ENCODE data around the gene SHROOM2.

SHROOM2 gene

DNA sequence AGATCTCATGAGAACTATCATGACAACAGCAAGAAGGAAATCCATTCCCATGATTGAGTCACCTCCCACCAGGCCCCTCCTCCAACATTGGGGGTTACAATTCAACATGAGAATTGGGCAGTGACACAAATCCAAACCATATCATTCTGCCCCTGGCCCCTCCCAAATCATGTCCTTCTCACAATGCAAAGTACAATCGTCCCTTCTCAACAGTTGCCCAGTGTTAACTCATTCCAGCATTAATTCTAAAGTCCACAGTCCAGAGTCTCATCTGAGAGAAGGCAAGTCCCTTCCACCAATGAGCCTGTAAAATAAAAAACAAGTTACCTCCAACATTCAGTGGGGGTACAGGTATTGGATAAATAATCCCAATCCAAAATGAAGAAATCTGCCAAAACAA, 166.1 kb downstream of the SHROOM2 start:
- H3K4me1 ChIP-seq, result no peaks in the 10 kb centered on the region
- H3K9me3 ChIP-seq, result no peaks in the 10 kb centered on the region
- no peak overlapping the region for H3K4me3 ChIP-seq (ENCODE audit: low read depth, low read length)
- no peaks in the 10 kb centered on the region for H3K27me3 ChIP-seq
- TF ChIP-seq, protein P1, sequence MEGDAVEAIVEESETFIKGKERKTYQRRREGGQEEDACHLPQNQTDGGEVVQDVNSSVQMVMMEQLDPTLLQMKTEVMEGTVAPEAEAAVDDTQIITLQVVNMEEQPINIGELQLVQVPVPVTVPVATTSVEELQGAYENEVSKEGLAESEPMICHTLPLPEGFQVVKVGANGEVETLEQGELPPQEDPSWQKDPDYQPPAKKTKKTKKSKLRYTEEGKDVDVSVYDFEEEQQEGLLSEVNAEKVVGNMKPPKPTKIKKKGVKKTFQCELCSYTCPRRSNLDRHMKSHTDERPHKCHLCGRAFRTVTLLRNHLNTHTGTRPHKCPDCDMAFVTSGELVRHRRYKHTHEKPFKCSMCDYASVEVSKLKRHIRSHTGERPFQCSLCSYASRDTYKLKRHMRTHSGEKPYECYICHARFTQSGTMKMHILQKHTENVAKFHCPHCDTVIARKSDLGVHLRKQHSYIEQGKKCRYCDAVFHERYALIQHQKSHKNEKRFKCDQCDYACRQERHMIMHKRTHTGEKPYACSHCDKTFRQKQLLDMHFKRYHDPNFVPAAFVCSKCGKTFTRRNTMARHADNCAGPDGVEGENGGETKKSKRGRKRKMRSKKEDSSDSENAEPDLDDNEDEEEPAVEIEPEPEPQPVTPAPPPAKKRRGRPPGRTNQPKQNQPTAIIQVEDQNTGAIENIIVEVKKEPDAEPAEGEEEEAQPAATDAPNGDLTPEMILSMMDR (IDR thresholded peaks at IDR 0.05; ENCODE audit: low read depth, low read length), result no peak
- H3K36me3 ChIP-seq, result no peaks in the 10 kb centered on the region
- DNase-seq, result no peak

DNA sequence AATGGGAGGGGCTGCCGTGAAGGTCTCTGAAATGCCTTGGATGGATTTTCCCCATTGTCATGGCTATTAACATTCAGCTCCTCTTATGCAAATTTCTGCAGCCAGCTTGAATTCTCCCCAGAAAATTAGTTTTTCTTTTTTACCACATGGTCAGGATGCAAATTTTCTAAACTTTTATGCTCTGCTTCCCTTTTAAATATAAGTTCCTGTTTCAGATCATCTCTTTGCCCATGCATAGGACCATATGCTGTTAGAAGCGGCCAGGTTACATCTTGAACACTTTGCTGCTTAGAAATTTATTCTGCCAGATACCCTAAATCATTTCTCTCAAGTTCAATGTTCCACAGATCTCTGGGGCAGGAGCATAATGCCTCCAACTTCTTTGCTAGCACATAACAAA, 167.2 kb downstream of the SHROOM2 start:
- H3K27me3 ChIP-seq, result no peaks in the 10 kb centered on the region
- no peaks in the 10 kb centered on the region for H3K36me3 ChIP-seq
- TF ChIP-seq, protein P1 (IDR thresholded peaks at IDR 0.05; ENCODE audit: low read depth, low read length), result no peak
- no peak for DNase-seq
- H3K4me1 ChIP-seq, result no peaks in the 10 kb centered on the region
- no peaks in the 10 kb centered on the region for H3K9me3 ChIP-seq
- H3K4me3 ChIP-seq (ENCODE audit: low read depth, low read length), result no peak overlapping the region

DNA sequence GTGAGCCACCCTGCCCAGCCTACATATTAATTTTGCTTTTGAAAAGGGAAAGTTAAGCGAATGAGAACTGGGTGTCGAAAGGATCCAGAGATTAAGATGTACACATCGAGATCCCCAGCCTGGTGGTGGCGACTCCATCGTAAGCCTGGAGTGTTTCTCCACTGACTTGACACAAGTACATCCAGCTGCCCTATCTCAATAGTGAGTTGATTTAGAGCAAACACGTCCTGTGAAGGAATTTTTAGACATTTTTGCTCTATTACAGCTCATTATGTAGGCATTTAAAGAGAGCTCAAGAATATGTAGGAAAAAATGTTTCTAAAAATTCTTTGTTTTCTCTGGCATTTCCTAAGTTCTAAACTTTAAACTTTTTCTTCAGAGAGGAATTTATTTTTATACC, 169.3 kb downstream of the SHROOM2 start:
- TF ChIP-seq, protein P1 (IDR thresholded peaks at IDR 0.05; ENCODE audit: low read depth, low read length), result no peak
- Histone ChIP-seq H3K9me3 (no peaks in the 10 kb centered on the region), H3K4me1 (no peaks in the 10 kb centered on the region), H3K4me3 (ENCODE audit: low read depth, low read length) (no peak overlapping the region), H3K27me3 (no peaks in the 10 kb centered on the region), H3K36me3 (no peaks in the 10 kb centered on the region)
- no peak for DNase-seq

DNA sequence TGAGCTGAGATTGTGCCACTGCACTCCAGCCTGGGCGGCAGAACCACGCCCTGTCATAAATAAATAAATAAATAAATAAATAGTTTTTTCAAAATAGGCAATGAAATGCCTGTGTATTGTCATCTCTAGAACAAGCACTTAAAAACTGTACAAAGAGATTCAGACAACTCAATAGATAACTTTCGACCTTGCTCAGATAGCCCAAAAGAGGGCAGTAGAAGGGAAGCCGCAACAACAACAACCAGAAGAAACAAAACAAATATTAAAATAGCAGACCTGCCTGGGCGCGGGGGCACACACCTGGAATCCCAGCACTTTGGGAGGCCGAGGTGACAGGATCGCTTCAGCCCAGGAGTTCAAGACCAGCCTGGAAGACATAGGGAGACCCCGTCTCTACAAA, 171.5 kb downstream of the SHROOM2 start:
- Histone ChIP-seq H3K36me3 (no peaks in the 10 kb centered on the region), H3K4me3 (ENCODE audit: low read depth, low read length) (no peak overlapping the region), H3K9me3 (no peaks in the 10 kb centered on the region), H3K4me1 (no peaks in the 10 kb centered on the region), H3K27me3 (no peaks in the 10 kb centered on the region)
- TF ChIP-seq, protein P1 (IDR thresholded peaks at IDR 0.05; ENCODE audit: low read depth, low read length), result no peak
- DNase-seq, result no peak

DNA sequence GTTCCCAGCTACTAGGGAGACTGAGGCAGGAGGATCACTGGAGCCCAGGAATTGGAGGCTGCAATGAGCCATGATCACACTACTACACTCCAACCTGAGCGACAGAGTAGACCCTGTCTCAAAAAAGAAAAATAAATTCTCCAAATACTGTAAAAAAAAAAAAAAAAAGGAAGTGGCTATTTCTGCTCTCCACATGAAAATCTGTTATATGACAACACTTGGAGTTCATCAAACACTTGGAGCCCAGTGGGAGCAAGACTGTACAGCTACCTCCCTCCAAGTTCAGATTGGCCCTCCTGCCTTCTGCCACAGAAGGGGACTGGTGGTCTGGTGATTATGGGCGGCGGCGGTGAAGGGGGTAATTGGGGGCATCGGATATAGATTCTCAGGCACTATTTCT, 172.0 kb downstream of the SHROOM2 start:
- H3K27me3 ChIP-seq, result no peaks in the 10 kb centered on the region
- no peaks in the 10 kb centered on the region for H3K36me3 ChIP-seq
- no peak for DNase-seq
- no peak overlapping the region for H3K4me3 ChIP-seq (ENCODE audit: low read depth, low read length)
- no peaks in the 10 kb centered on the region for H3K9me3 ChIP-seq
- TF ChIP-seq, protein P1 (IDR thresholded peaks at IDR 0.05; ENCODE audit: low read depth, low read length), result no peak
- no peaks in the 10 kb centered on the region for H3K4me1 ChIP-seq

DNA sequence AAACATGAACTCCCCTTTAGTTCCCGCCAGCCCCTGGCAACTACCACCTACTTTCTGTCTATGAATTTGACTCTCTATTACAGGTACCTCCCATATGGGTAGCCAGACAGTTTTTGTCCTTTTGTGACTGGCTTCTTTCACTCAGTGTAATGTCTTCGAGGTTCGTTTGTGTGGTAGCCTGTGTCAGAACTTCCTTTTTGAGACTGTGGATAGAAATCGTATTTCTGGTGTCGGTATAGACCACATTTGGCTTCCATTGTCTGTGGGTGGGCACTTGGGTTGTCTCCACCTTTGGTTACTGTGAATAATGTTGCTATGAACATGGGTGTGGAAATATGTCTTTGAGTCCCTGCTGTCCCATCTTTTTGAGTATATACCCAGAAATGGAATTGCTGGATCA, 175.5 kb downstream of the SHROOM2 start:
- Histone ChIP-seq H3K27me3 (no peaks in the 10 kb centered on the region), H3K4me1 (no peaks in the 10 kb centered on the region), H3K36me3 (no peaks in the 10 kb centered on the region), H3K4me3 (ENCODE audit: low read depth, low read length) (no peak overlapping the region), H3K9me3 (no peaks in the 10 kb centered on the region)
- DNase-seq, result no peak
- TF ChIP-seq, protein P1 (IDR thresholded peaks at IDR 0.05; ENCODE audit: low read depth, low read length), result no peak

All from BE2C (cell line).